Osteoblast (primary cell): ENCODE data around the gene DCLRE1B. TPM values are rescaled to one million over a fixed set of nuclear protein-coding genes. Genes with fewer than 3 reads are reported as not detected.
A peak's percentile ranks its signal among the peaks of the same experiment; 100 is the strongest.

ENCODE experiments used
- DNase-seq: peaks from one replicate; pipeline ENCODE4 v3.0.0; 2011; ENCODE audit warnings: low spot score, mixed read lengths; ENCODE audit not compliant: insufficient read length; ENCODE audit errors: missing footprints
- H2AFZ ChIP-seq: 2 replicates; pipeline ENCODE4 v1.6.0; 2011; ENCODE audit warnings: mild to moderate bottlenecking, low read length
- H3K27ac ChIP-seq: 2 replicates; pipeline ENCODE4 v1.5.1; 2011; ENCODE audit warnings: mild to moderate bottlenecking, low read depth, low read length, moderate library complexity
- H3K27me3 ChIP-seq: 2 replicates; pipeline ENCODE4 v1.6.0; 2012; ENCODE audit warnings: mild to moderate bottlenecking, control low read depth, inconsistent platforms, low read length, moderate library complexity; ENCODE audit not compliant: insufficient read depth
- H3K36me3 ChIP-seq: 2 replicates; pipeline ENCODE4 v1.5.1; 2011; ENCODE audit warnings: mild to moderate bottlenecking, low read length, control low read depth, moderate library complexity; ENCODE audit not compliant: insufficient read depth
- H3K4me1 ChIP-seq: 2 replicates; pipeline ENCODE4 v1.5.1; 2011; ENCODE audit warnings: mild to moderate bottlenecking, low read length, control low read depth, moderate library complexity; ENCODE audit not compliant: insufficient read depth
- H3K4me2 ChIP-seq: 2 replicates; pipeline ENCODE4 v1.6.0; 2011; ENCODE audit warnings: mild to moderate bottlenecking, low read length; ENCODE audit not compliant: insufficient read depth
- H3K4me3 ChIP-seq: fragments of 200-600 bp; sonication (generic); 3 replicates; pipeline ENCODE4 v1.5.1; 2012; ENCODE audit warnings: mild to moderate bottlenecking, low read length, inconsistent platforms; ENCODE audit not compliant: insufficient read depth
- H3K79me2 ChIP-seq: 2 replicates; pipeline ENCODE4 v1.6.0; 2012; ENCODE audit warnings: mild to moderate bottlenecking, low read length, control low read depth, inconsistent platforms; ENCODE audit not compliant: insufficient read depth
- H3K9me3 ChIP-seq: 2 replicates; pipeline ENCODE4 v1.5.1; 2011; ENCODE audit warnings: low read depth, low read length, control low read depth
- H4K20me1 ChIP-seq: 2 replicates; pipeline ENCODE4 v1.6.0; 2012; ENCODE audit warnings: mild to moderate bottlenecking, low read length, control low read depth; ENCODE audit not compliant: insufficient read depth
- total RNA-seq: library from RNA; depleted of rRNA; stranded (reverse); fragments of >200 nt; gene quantifications from 2 replicates; pipeline ENCODE4 v1.2.3, GENCODE V29; 2012
- TF ChIP-seq, protein P1 (sequence below): IDR thresholded peaks from 2 replicates; pipeline ENCODE4 v1.5.1; 2011; ENCODE audit warnings: mild to moderate bottlenecking, low read depth, low read length, moderate library complexity; ENCODE audit errors: extremely low read depth

The DCLRE1B gene
- total RNA-seq = 3.6 and 4.7 TPM in 2 replicates

DNA sequence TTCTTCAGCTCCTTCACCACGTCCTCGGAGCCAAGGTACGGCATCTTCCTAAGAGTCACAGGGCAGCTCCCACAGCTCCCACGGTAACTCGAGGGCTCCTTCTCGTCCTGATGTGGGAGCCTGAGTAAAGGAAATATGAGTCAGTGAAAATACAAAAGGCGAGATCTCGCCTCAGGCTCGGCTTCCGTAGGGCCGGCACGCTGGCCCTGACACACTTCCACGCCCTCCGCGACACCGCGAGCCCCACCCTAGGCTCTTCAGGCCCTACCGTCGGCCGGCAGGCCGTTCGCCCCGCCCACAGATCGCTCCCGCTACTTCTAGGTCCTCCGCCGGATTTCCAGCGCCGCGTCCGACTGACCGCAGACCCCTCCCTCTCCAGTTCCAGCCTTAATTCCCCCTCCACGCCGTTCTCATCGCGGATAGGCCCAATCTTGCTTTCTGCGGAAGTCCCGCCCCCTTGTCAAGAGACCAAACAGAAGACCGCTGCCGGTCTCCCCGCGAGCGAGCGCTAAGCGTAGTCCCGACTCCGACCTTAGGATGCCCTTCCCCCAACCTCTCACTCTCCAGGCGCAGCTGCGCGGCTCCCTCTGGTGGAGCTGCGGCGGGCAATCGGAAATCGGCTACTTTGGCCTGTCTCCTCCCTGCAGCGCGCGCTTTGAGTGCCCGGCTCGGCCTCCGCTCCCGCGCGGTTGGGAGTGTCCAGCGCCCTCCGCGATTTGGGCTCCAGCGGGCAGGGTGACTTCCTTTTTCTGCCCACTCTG, at the start of gene DCLRE1B, which contains the start of gene AP4B1:
Gene DCLRE1B (plus strand): TSS at position 653 of the 761 bp plus-strand sequence. CDS start 261 bp downstream, outside the sequence.
Gene AP4B1 (minus strand): TSS at position 126 of the 761 bp plus-strand sequence. CDS start 82 bp downstream, at position 44.
- H3K9me3 ChIP-seq = no peaks in the 10 kb centered on the region
- H3K27ac ChIP-seq = peak within 1 kb of the TSS; percentile 93
- H3K79me2 ChIP-seq = peaks cover 38% of the 10 kb centered on the region
- DNase-seq = peak; percentile 96
- peaks cover 16% of the 10 kb centered on the region for H3K4me1 ChIP-seq
- peak within 1 kb of the TSS; percentile 90 for H3K4me3 ChIP-seq
- peak within 1 kb of the TSS; percentile 97 for H3K4me2 ChIP-seq
- TF ChIP-seq, protein P1, sequence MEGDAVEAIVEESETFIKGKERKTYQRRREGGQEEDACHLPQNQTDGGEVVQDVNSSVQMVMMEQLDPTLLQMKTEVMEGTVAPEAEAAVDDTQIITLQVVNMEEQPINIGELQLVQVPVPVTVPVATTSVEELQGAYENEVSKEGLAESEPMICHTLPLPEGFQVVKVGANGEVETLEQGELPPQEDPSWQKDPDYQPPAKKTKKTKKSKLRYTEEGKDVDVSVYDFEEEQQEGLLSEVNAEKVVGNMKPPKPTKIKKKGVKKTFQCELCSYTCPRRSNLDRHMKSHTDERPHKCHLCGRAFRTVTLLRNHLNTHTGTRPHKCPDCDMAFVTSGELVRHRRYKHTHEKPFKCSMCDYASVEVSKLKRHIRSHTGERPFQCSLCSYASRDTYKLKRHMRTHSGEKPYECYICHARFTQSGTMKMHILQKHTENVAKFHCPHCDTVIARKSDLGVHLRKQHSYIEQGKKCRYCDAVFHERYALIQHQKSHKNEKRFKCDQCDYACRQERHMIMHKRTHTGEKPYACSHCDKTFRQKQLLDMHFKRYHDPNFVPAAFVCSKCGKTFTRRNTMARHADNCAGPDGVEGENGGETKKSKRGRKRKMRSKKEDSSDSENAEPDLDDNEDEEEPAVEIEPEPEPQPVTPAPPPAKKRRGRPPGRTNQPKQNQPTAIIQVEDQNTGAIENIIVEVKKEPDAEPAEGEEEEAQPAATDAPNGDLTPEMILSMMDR = peak; percentile 63
- no peaks in the 10 kb centered on the region for H4K20me1 ChIP-seq
- no peaks in the 10 kb centered on the region for H3K27me3 ChIP-seq
- H3K36me3 ChIP-seq = peaks cover 26% of the 10 kb centered on the region
- H2AFZ ChIP-seq = peak within 1 kb of the TSS; percentile 98

DNA sequence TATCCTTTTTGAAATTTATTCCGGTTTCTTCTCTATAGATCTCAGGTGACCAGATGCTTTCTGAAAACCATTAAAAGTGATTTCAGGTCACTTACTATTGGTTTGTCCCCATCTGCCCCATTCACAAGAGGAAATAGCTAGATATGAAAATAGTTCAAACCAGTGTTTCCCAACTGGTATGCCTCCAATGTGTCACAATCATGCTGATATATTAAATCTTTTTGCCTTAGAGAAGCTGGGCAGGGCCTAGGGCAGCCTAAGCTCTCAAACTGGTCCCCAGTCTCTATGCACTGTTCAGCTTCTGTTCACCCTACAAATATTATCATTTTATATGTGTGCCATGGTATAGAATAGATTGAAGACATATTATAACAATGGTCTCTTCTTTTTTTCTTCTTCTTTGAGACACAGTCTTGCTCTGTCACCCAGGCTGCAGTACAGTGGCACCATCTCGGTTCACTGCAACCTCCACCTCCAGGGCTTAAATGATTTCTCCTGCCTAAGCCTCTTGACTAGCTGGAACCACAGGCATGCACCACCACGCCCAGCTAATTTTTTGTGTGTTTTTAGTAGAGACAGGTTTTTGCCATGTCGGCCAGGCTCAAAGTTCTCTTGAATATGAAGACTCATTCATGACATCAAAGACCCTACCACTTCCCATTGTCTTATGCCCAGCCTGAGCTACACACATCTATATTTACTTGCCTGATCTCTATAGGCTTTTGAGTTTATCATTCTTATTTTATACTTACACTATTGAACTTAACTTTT, 49.3 kb upstream of the DCLRE1B start:
- no peak overlapping the region for H3K27ac ChIP-seq
- no peaks in the 10 kb centered on the region for H3K36me3 ChIP-seq
- no peaks in the 10 kb centered on the region for H4K20me1 ChIP-seq
- peaks cover 14% of the 10 kb centered on the region for H3K4me1 ChIP-seq
- TF ChIP-seq, protein P1 = no peak
- no peaks in the 10 kb centered on the region for H3K27me3 ChIP-seq
- DNase-seq = no peak
- no peak overlapping the region for H3K4me3 ChIP-seq
- H3K4me2 ChIP-seq = no peak overlapping the region
- H3K79me2 ChIP-seq = no peaks in the 10 kb centered on the region
- no peaks in the 10 kb centered on the region for H3K9me3 ChIP-seq
- H2AFZ ChIP-seq = no peak overlapping the region

DNA sequence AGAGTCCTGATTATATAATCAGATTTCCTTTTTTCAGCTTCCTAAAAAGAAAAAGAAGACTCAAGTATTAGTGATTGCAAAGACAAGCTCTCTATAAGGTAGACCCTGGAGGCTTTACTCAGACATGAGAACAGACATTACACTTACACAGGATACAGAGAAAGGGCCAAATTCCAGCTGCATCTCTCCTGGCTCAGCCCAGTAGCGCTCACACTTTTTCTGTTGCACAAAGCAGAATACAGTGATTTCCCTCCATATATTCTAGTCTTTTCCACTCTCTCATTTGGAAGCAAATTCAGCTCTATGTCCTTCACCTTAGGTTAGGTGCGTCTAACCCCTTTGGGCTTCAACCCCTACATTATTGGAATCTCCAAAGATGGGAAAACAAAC, 48.7 kb upstream of the DCLRE1B start:
- TF ChIP-seq, protein P1 = no peak

DNA sequence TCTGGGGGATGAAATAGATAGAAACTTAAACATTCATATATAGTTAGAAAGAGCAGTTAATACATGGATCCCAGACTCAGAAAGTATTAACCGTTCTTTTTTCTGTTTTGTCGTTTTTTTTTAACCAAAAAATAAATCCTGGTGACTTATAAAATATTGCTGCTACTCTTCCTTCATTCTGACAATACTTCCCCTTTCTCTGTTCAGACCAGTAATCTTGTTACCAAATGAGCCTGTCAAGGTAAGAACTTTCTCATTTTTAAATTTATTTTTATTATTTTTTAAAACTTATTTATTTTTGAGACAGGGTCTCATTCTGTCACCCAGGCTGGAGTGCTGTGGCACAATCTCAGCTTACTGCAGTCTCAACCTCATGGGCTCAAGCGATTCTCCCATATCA, 47.4 kb upstream of the DCLRE1B start:
- no peak overlapping the region for H3K4me3 ChIP-seq
- H3K27ac ChIP-seq = no peak overlapping the region
- no peaks in the 10 kb centered on the region for H3K27me3 ChIP-seq
- no peaks in the 10 kb centered on the region for H4K20me1 ChIP-seq
- H2AFZ ChIP-seq = no peak overlapping the region
- H3K79me2 ChIP-seq = no peaks in the 10 kb centered on the region
- TF ChIP-seq, protein P1 = no peak
- no peaks in the 10 kb centered on the region for H3K9me3 ChIP-seq
- H3K36me3 ChIP-seq = no peaks in the 10 kb centered on the region
- peaks cover 21% of the 10 kb centered on the region for H3K4me1 ChIP-seq
- no peak overlapping the region for H3K4me2 ChIP-seq
- DNase-seq = no peak

More for the DNA sequence above, 48.7 kb upstream of the DCLRE1B start:
- Histone ChIP-seq H2AFZ (no peak overlapping the region), H3K4me1 (peaks cover 18% of the 10 kb centered on the region), H3K79me2 (no peaks in the 10 kb centered on the region), H3K27me3 (no peaks in the 10 kb centered on the region), H4K20me1 (no peaks in the 10 kb centered on the region), H3K27ac (no peak overlapping the region), H3K4me3 (no peak overlapping the region), H3K36me3 (no peaks in the 10 kb centered on the region), H3K9me3 (no peaks in the 10 kb centered on the region), H3K4me2 (no peak overlapping the region)
- no peak for DNase-seq
